VCaP (cell line): ENCODE measurements around the gene XRN2.

Source experiments
- H3K27ac ChIP-seq: fragments of 450-650 bp; 2 replicates; pipeline ENCODE4 v1.5.1; 2017
- CTCF ChIP-seq: fragments of 450-650 bp; conservative IDR thresholded peaks from 2 replicates; pipeline ENCODE4 v1.5.1; 2017; ENCODE audit warnings: mild to moderate bottlenecking, moderate library complexity

The XRN2 gene

GRCh38 chr20:21377701-21378100, 74.6 kb downstream of the XRN2 start:
- no peak for TF ChIP-seq CTCF
- no peak overlapping the region for H3K27ac ChIP-seq

- no peak for TF ChIP-seq CTCF
- no peak overlapping the region for H3K27ac ChIP-seq
Observed at GRCh38 chr20:21378259-21378658, 75.1 kb downstream of the XRN2 start.

- no peak overlapping the region for H3K27ac ChIP-seq
- TF ChIP-seq CTCF = no peak
Observed at GRCh38 chr20:21380711-21381110, 77.6 kb downstream of the XRN2 start.

GRCh38 chr20:21381619-21382018, 78.5 kb downstream of the XRN2 start:
- no peak for TF ChIP-seq CTCF

GRCh38 chr20:21384308-21384892, 81.3 kb downstream of the XRN2 start:
- no peak overlapping the region for H3K27ac ChIP-seq
- no peak for TF ChIP-seq CTCF

More at GRCh38 chr20:21381619-21382018, 78.5 kb downstream of the XRN2 start:
- no peak overlapping the region for H3K27ac ChIP-seq

- no peak overlapping the region for H3K27ac ChIP-seq
- TF ChIP-seq CTCF = no peak
Observed at GRCh38 chr20:21386111-21386510, 83.0 kb downstream of the XRN2 start.

- no peak overlapping the region for H3K27ac ChIP-seq
- no peak for TF ChIP-seq CTCF
Observed at GRCh38 chr20:21387528-21387927, 84.4 kb downstream of the XRN2 start.
